IMR-90 (cell line): ENCODE results near the gene EXOC6. TPM values are rescaled to one million over a fixed set of nuclear protein-coding genes. Genes with fewer than 3 reads are reported as not detected.
A peak's percentile ranks its signal among the peaks of the same experiment; 100 is the strongest.

Experiments used
- ATAC-seq: fragments of 200-7000 bp; cut with Tn5 transposase; 2 replicates; pipeline ENCODE4 v1.9.1; 2020; ENCODE audit warnings: low read depth, mild to moderate bottlenecking, moderate library complexity
- BruUV-seq: library from RNA; stranded (reverse); fragments of 400-500 nt; replicated peaks from 2 replicates; lab custom pipeline; 2021; lab: Mats Ljungman, UMichigan
- CTCF ChIA-PET: fragments of 300-600 bp; formaldehyde crosslinking; extraction: SDS; loops from one replicate; lab custom pipeline; 2021; ENCODE audit warnings: antibody characterized with exemption; lab: Yijun Ruan, JAX
- POLR2A ChIA-PET: fragments of 300-600 bp; sonication (Branson Sonifier 250); formaldehyde crosslinking; loops from one replicate; lab custom pipeline; 2022; ENCODE audit warnings: antibody characterized with exemption; ENCODE audit not compliant: unreplicated experiment; lab: Charles Lee
- DNase-seq: peaks from one replicate; pipeline ENCODE4 v3.0.0; 2013
- H2AFZ ChIP-seq: replicated peaks from 2 replicates; pipeline ENCODE3; 2013; ENCODE audit warnings: low read length, mild to moderate bottlenecking; ENCODE audit not compliant: poor library complexity
- H2AK5ac ChIP-seq: 2 replicates; pipeline ENCODE4 v1.6.1; 2013; ENCODE audit warnings: low read depth, low read length, inconsistent platforms
- H2AK9ac ChIP-seq: replicated peaks from 2 replicates; pipeline ENCODE3; 2013; ENCODE audit warnings: mild to moderate bottlenecking, low read depth, low read length, moderate library complexity; ENCODE audit not compliant: poor library complexity
- H2BK120ac ChIP-seq: 2 replicates; pipeline ENCODE4 v1.6.1; 2013; ENCODE audit warnings: low read depth, low read length, inconsistent platforms
- H2BK15ac ChIP-seq: 3 replicates; pipeline ENCODE4 v1.6.1; 2013; ENCODE audit warnings: low read depth, low read length, inconsistent platforms
- H2BK20ac ChIP-seq: 2 replicates; pipeline ENCODE4 v1.6.1; 2013; ENCODE audit warnings: low read depth, mild to moderate bottlenecking, inconsistent platforms, low read length, moderate library complexity
- H2BK5ac ChIP-seq: 2 replicates; pipeline ENCODE4 v1.6.1; 2013; ENCODE audit warnings: mild to moderate bottlenecking, low read depth, low read length, inconsistent platforms; ENCODE audit not compliant: poor library complexity, severe bottlenecking
- H3K14ac ChIP-seq: replicated peaks from 2 replicates; pipeline ENCODE4 v1.6.1; 2013; ENCODE audit warnings: low read depth, low read length, inconsistent platforms
- H3K18ac ChIP-seq: 2 replicates; pipeline ENCODE4 v1.6.1; 2013; ENCODE audit warnings: low read depth, low read length, control low read depth
- H3K23ac ChIP-seq: 2 replicates; pipeline ENCODE4 v1.6.1; 2013; ENCODE audit warnings: low read depth, low read length, inconsistent platforms
- H3K27ac ChIP-seq: 2 replicates; pipeline ENCODE4 v1.5.1; 2013; ENCODE audit warnings: mild to moderate bottlenecking, control low read depth, low read length; ENCODE audit not compliant: insufficient read depth
- H3K27me3 ChIP-seq: 2 replicates; pipeline ENCODE4 v1.6.1; 2013; ENCODE audit warnings: low read length; ENCODE audit not compliant: control insufficient read depth, insufficient read depth
- H3K36me3 ChIP-seq: 2 replicates; pipeline ENCODE4 v1.6.1; 2013; ENCODE audit warnings: low read length, mixed read lengths; ENCODE audit not compliant: control insufficient read depth, insufficient read depth
- H3K4ac ChIP-seq: 2 replicates; pipeline ENCODE4 v1.6.1; 2013; ENCODE audit warnings: low read depth, low read length, inconsistent platforms
- H3K4me1 ChIP-seq: 2 replicates; pipeline ENCODE4 v1.6.1; 2013; ENCODE audit warnings: low read length, mixed read lengths; ENCODE audit not compliant: control insufficient read depth, insufficient read depth
- H3K4me2 ChIP-seq: 2 replicates; pipeline ENCODE4 v1.6.1; 2013; ENCODE audit warnings: low read depth, mild to moderate bottlenecking, control low read depth, low read length, moderate library complexity
- H3K4me3 ChIP-seq: 2 replicates; pipeline ENCODE4 v1.5.1; 2013; ENCODE audit warnings: low read depth, mild to moderate bottlenecking, control low read depth, low read length, moderate library complexity; ENCODE audit not compliant: insufficient read depth
- H3K56ac ChIP-seq: 2 replicates; pipeline ENCODE4 v1.6.1; 2013; ENCODE audit warnings: low read length, inconsistent platforms; ENCODE audit not compliant: insufficient read depth; ENCODE audit errors: extremely low read depth
- H3K79me1 ChIP-seq, 2 experiments: 2 replicates each; pipeline ENCODE4 v1.6.1; 2013; ENCODE audit warnings: low read length in 2 of 2, inconsistent platforms in 1 of 2, low read depth in 1 of 2
- H3K9ac ChIP-seq: 2 replicates; pipeline ENCODE4 v1.6.1; 2013; ENCODE audit warnings: low read depth, low read length, control low read depth
- H3K9me1 ChIP-seq: 2 replicates; pipeline ENCODE4 v1.6.1; 2013; ENCODE audit warnings: low read length, inconsistent platforms; ENCODE audit not compliant: insufficient read depth
- H3K9me3 ChIP-seq: 2 replicates; pipeline ENCODE4 v1.6.1; 2013; ENCODE audit warnings: low read length; ENCODE audit not compliant: control insufficient read depth, insufficient read depth
- H4K20me1 ChIP-seq: 2 replicates; pipeline ENCODE4 v1.6.1; 2013; ENCODE audit warnings: low read length, inconsistent platforms; ENCODE audit not compliant: insufficient read depth
- H4K5ac ChIP-seq: 2 replicates; pipeline ENCODE4 v1.6.1; 2013; ENCODE audit warnings: mild to moderate bottlenecking, low read depth, low read length, control low read depth
- H4K8ac ChIP-seq, 2 experiments: 2 replicates each; pipeline ENCODE4 v1.6.1; 2013; ENCODE audit warnings: low read depth in 2 of 2, low read length in 2 of 2, control low read depth in 1 of 2, inconsistent platforms in 1 of 2
- H4K91ac ChIP-seq: 2 replicates; pipeline ENCODE4 v1.6.1; 2013; ENCODE audit warnings: low read depth, low read length, inconsistent platforms; ENCODE audit not compliant: insufficient read depth
- BHLHE40 ChIP-seq: fragments of 150-350 bp; IDR thresholded peaks from 2 replicates; pipeline ENCODE4 v1.6.1; 2016; ENCODE audit warnings: mild to moderate bottlenecking, low read depth, low read length
- CEBPB ChIP-seq: IDR thresholded peaks from 2 replicates; pipeline ENCODE4 v1.6.1; 2012; ENCODE audit warnings: low read depth, low read length, improper control_type of control experiment
- FOS ChIP-seq: fragments of 150-350 bp; IDR thresholded peaks from 2 replicates; pipeline ENCODE4 v1.6.1; 2016; ENCODE audit warnings: low read depth, low read length
- MAZ ChIP-seq: IDR thresholded peaks from 2 replicates; pipeline ENCODE4 v1.6.1; 2012; ENCODE audit warnings: low read depth, mild to moderate bottlenecking, low read length, improper control_type of control experiment, moderate library complexity, borderline replicate concordance
- MXI1 ChIP-seq: IDR thresholded peaks from 2 replicates; pipeline ENCODE4 v1.6.1; 2012; ENCODE audit warnings: low read depth, mild to moderate bottlenecking, low read length, moderate library complexity, borderline replicate concordance
- RAD21 ChIP-seq: IDR thresholded peaks from 2 replicates; pipeline ENCODE4 v1.6.1; 2012; ENCODE audit warnings: low read length, improper control_type of control experiment
- WGBS, 2 experiments: methylation state at CpG; one replicate each; pipeline versions ENCODE4 v1.1.5 to v1.1.7; 2013; ENCODE audit warnings: missing lambda C conversion rate in 2 of 2; ENCODE audit not compliant: insufficient read length in 1 of 2; ENCODE audit errors: extremely low coverage in 2 of 2; 5-methylcytosine and 5-hydroxymethylcytosine counted together
- dilution Hi-C: fragments of 300-500 bp; cut with HindIII; formaldehyde crosslinking; loops from one replicate; pipeline ENCODE4 v1.14.3; 2018; ENCODE audit warnings: low sequenced_read_pairs; ENCODE audit not compliant: unreplicated experiment
- in situ Hi-C: fragments of 300-500 bp; cut with MboI; formaldehyde crosslinking; loops from 3 replicates; pipeline ENCODE4 v1.14.3; 2019; ENCODE audit warnings: low sequenced_read_pairs, inconsistent platforms, mixed read lengths
- intact Hi-C: fragments of 100-400 bp; cut with micrococcal nuclease; formaldehyde crosslinking; loops from 2 replicates; pipeline ENCODE4 v1.10.0; 2022
- polyA plus RNA-seq, 3 experiments: library from polyadenylated mRNA; depleted of rRNA; stranded (reverse); fragments of >200 nt; gene quantifications; 2 replicates each; pipeline ENCODE4 v1.2.3, GENCODE V29; 2012; ENCODE audit warnings: low replicate concordance in 1 of 3
- total RNA-seq: library from RNA; depleted of rRNA; stranded (reverse); fragments of >200 nt; gene quantifications from 2 replicates; pipeline ENCODE4 v1.2.3, GENCODE V29; 2012

The EXOC6 gene
- total and polyA plus RNA-seq, 2 of the 4 experiments (the other 2 are of a cell fraction) = 4.5 to 11.5 TPM

- BruUV-seq = no TSS peak
- ChIA-PET CTCF (no interaction called here), POLR2A (interaction anchor here (0.6 kb wide), 1 partner anchor 374 kb away, joined by 3 read pairs; no protein-coding TSS in a partner anchor)
- Histone ChIP-seq H3K4ac (peak overlapping the region; percentile 57), H4K20me1 (no peaks in the 10 kb centered on the region), H3K27me3 (no peaks in the 10 kb centered on the region), H4K91ac (peak overlapping the region; percentile 22; the same call in 1 of the 2 replicates), H4K8ac (peak overlapping the region in 1 of 2 experiments; percentile 54; a peak in 2 of 4 replicates), H3K9me3 (no peaks in the 10 kb centered on the region), H3K4me2 (peak overlapping the region; percentile 53), H2BK120ac (peak overlapping the region; percentile 36), H3K23ac (no peak overlapping the region; the same call in 1 of the 2 replicates), H3K18ac (peak overlapping the region; percentile 36; the same call in 1 of the 2 replicates), H3K14ac (peak overlapping the region; percentile 33; the same call in 1 of the 2 replicates), H3K4me3 (no peak overlapping the region), H2AK5ac (peak overlapping the region; percentile 41; the same call in 1 of the 2 replicates), H3K9ac (no peak overlapping the region), H2BK5ac (peak overlapping the region; percentile 34), H3K56ac (no peak overlapping the region), H3K27ac (peak overlapping the region; percentile 16), H3K9me1 (peaks cover 3% of the 10 kb centered on the region; the same call in 1 of the 2 replicates), H2BK15ac (peak overlapping the region; percentile 22; the same call in 1 of the 3 replicates), H2AK9ac (no peak overlapping the region), H2AFZ (peak overlapping the region; percentile 53), H3K79me1 (peaks cover 0 to 7% of the 10 kb centered on the region in 2 experiments; a peak in 1 of 4 replicates), H3K36me3 (no peaks in the 10 kb centered on the region), H4K5ac (peak overlapping the region; percentile 27), H2BK20ac (peak overlapping the region; percentile 41; the same call in 1 of the 2 replicates), H3K4me1 (peaks cover 15% of the 10 kb centered on the region)
- dilution Hi-C loops (no loop called here), in situ Hi-C loops (no loop called here), intact Hi-C loops (no loop called here)
- peak; percentile 91 for ATAC-seq
- WGBS, 2 experiments = 40% methylated on average over 1 of the region's 3 CpGs; no CpG with 5 or more reads in 1 of the 2 experiments
- peak; percentile 90 for DNase-seq
- peak; percentile 84 for TF ChIP-seq CEBPB
- TF ChIP-seq FOS = peak; percentile 95
- TF ChIP-seq RAD21 = no peak
- peak; percentile 81 for TF ChIP-seq BHLHE40
- no peak for TF ChIP-seq MXI1
- peak; percentile 64; the same call in 1 of the 2 replicates for TF ChIP-seq MAZ
Measured at GRCh38 chr10:92972066-92972870, 123.9 kb downstream of the EXOC6 start.
